ENCODE data around the gene HSPA4.

HSPA4 gene

GRCh38 chr5:133029416-133029815 is 22.4 kb upstream of the HSPA4 start:
- Histone ChIP-seq H4K20me1 (ENCODE audit: insufficient read depth, low read length) (no peaks in the 10 kb centered on the region), H3K79me2 (ENCODE audit: insufficient read depth, low read length) (peaks cover 19% of the 10 kb centered on the region), H3K4me3 (ENCODE audit: low read depth in 1 of 2, low read length in 2 of 2) (no peak overlapping the region), H3K9ac (ENCODE audit: low read depth, low read length) (no peak overlapping the region), H2AFZ (ENCODE audit: low read depth, low read length) (no peak overlapping the region; the same call in 1 of the 2 replicates), H3K4me2 (ENCODE audit: insufficient read depth, low read length) (no peak overlapping the region), H3K27ac (ENCODE audit: low read length) (no peak overlapping the region), H3K9me3 (ENCODE audit: insufficient read depth, low read length, severe bottlenecking) (no peaks in the 10 kb centered on the region), H3K27me3 (ENCODE audit: insufficient read depth, low read length, poor library complexity) (no peaks in the 10 kb centered on the region), H3K4me1 (ENCODE audit: insufficient read depth, low read length) (peaks cover 28% of the 10 kb centered on the region), H3K36me3 (ENCODE audit: insufficient read depth, low read length) (peaks cover under 1% of the 10 kb centered on the region)
- DNase-seq (no peak), ATAC-seq (ENCODE audit: insufficient read depth, low read depth) (no peak)
- no peak for TF ChIP-seq EZH2 (IDR thresholded peaks at IDR 0.05; ENCODE audit: borderline replicate concordance, low read depth, low read length, severe bottlenecking)
- TF ChIP-seq, protein P1, sequence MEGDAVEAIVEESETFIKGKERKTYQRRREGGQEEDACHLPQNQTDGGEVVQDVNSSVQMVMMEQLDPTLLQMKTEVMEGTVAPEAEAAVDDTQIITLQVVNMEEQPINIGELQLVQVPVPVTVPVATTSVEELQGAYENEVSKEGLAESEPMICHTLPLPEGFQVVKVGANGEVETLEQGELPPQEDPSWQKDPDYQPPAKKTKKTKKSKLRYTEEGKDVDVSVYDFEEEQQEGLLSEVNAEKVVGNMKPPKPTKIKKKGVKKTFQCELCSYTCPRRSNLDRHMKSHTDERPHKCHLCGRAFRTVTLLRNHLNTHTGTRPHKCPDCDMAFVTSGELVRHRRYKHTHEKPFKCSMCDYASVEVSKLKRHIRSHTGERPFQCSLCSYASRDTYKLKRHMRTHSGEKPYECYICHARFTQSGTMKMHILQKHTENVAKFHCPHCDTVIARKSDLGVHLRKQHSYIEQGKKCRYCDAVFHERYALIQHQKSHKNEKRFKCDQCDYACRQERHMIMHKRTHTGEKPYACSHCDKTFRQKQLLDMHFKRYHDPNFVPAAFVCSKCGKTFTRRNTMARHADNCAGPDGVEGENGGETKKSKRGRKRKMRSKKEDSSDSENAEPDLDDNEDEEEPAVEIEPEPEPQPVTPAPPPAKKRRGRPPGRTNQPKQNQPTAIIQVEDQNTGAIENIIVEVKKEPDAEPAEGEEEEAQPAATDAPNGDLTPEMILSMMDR (IDR thresholded peaks at IDR 0.05; ENCODE audit: borderline replicate concordance, extremely low read depth, low read length, poor library complexity, severe bottlenecking): no peak

GRCh38 chr5:133030343-133031005 is 21.3 kb upstream of the HSPA4 start:
- no peaks in the 10 kb centered on the region for H4K20me1 ChIP-seq (ENCODE audit: insufficient read depth, low read length)
- H3K27me3 ChIP-seq (ENCODE audit: insufficient read depth, low read length, poor library complexity): no peaks in the 10 kb centered on the region
- no peak for DNase-seq
- no peaks in the 10 kb centered on the region for H3K9me3 ChIP-seq (ENCODE audit: insufficient read depth, low read length, severe bottlenecking)
- no peaks in the 10 kb centered on the region; the same call in 1 of the 2 replicates for H3K36me3 ChIP-seq (ENCODE audit: insufficient read depth, low read length)
- H3K4me1 ChIP-seq (ENCODE audit: insufficient read depth, low read length): peaks cover 18% of the 10 kb centered on the region
- no peak for ATAC-seq (ENCODE audit: insufficient read depth, low read depth)
- H3K4me2 ChIP-seq (ENCODE audit: insufficient read depth, low read length): no peak overlapping the region
- H2AFZ ChIP-seq (ENCODE audit: low read depth, low read length): no peak overlapping the region
- no peak overlapping the region for H3K27ac ChIP-seq (ENCODE audit: low read length)
- no peak overlapping the region for H3K4me3 ChIP-seq (ENCODE audit: low read depth in 1 of 2, low read length in 2 of 2)
- no peak for TF ChIP-seq EZH2 (IDR thresholded peaks at IDR 0.05; ENCODE audit: borderline replicate concordance, low read depth, low read length, severe bottlenecking)
- TF ChIP-seq, protein P1 (IDR thresholded peaks at IDR 0.05; ENCODE audit: borderline replicate concordance, extremely low read depth, low read length, poor library complexity, severe bottlenecking): no peak
- H3K9ac ChIP-seq (ENCODE audit: low read depth, low read length): no peak overlapping the region
- peaks cover 8% of the 10 kb centered on the region for H3K79me2 ChIP-seq (ENCODE audit: insufficient read depth, low read length)

GRCh38 chr5:133032852-133033742 is 18.7 kb upstream of the HSPA4 start:
- H3K4me2 ChIP-seq (ENCODE audit: insufficient read depth, low read length): no peak overlapping the region
- peak overlapping the region; percentile 1; the same call in 1 of the 2 replicates for H2AFZ ChIP-seq (ENCODE audit: low read depth, low read length)
- peak; percentile 19 for DNase-seq
- no peaks in the 10 kb centered on the region for H3K36me3 ChIP-seq (ENCODE audit: insufficient read depth, low read length)
- H3K27ac ChIP-seq (ENCODE audit: low read length): no peak overlapping the region
- H3K9ac ChIP-seq (ENCODE audit: low read depth, low read length): no peak overlapping the region
- peak; percentile 90 for ATAC-seq (ENCODE audit: insufficient read depth, low read depth)
- H3K27me3 ChIP-seq (ENCODE audit: insufficient read depth, low read length, poor library complexity): no peaks in the 10 kb centered on the region
- no peaks in the 10 kb centered on the region for H3K9me3 ChIP-seq (ENCODE audit: insufficient read depth, low read length, severe bottlenecking)
- no peaks in the 10 kb centered on the region for H4K20me1 ChIP-seq (ENCODE audit: insufficient read depth, low read length)
- no peak overlapping the region for H3K4me3 ChIP-seq (ENCODE audit: low read depth in 1 of 2, low read length in 2 of 2)
- H3K79me2 ChIP-seq (ENCODE audit: insufficient read depth, low read length): no peaks in the 10 kb centered on the region
- H3K4me1 ChIP-seq (ENCODE audit: insufficient read depth, low read length): peaks cover 8% of the 10 kb centered on the region
- TF ChIP-seq EZH2 (IDR thresholded peaks at IDR 0.05; ENCODE audit: borderline replicate concordance, low read depth, low read length, severe bottlenecking): no peak
- TF ChIP-seq, protein P1 (IDR thresholded peaks at IDR 0.05; ENCODE audit: borderline replicate concordance, extremely low read depth, low read length, poor library complexity, severe bottlenecking): no peak
